ENCODE data around the gene NCS1.

Gene NCS1

DNA sequence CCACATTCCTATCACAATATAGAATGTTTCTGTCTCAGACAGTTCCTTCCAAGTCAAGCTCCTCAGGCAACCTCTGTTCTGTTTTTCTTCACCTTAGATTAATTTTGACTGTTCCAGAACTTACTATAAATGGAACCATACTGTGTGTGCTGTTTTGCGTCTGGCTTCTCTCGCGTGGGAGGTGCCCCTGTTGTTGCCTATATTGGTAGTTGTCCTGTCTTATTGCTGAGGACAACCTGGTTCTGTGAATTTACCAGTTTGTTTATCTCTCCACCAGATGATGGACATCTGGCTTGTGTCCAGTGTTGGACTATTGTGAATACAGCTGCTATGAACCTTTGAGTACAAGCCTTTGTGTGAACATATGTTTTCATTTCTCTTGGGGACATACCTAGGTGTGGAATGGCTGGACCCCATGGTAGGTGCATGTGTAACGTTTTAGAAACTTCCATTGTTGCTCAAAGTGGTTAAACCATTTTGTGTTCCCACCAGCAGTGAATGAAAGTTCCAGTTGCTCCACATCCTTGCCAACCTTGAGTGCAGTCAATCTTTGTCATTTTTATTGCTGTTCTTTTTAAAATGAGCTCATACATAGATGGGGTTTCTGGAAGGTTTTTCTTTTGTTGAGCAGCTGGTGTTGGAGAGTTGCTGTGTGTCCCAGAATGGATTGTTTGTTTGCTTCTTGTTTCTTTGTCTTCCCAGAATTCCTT, 111.5 kb downstream of the NCS1 start:
- no peak for FAIRE-seq
- no peak for DNase-seq (ENCODE audit: insufficient read length)
- TF ChIP-seq POLR2A (IDR thresholded peaks at IDR 0.05; ENCODE audit: low read depth, low read length) = no peak
- no peak for TF ChIP-seq POLR2AphosphoS5 (IDR thresholded peaks at IDR 0.05; ENCODE audit: low read depth, low read length)
- TF ChIP-seq TAF1 (IDR thresholded peaks at IDR 0.05; ENCODE audit: borderline replicate concordance, low read depth, low read length) = no peak

DNA sequence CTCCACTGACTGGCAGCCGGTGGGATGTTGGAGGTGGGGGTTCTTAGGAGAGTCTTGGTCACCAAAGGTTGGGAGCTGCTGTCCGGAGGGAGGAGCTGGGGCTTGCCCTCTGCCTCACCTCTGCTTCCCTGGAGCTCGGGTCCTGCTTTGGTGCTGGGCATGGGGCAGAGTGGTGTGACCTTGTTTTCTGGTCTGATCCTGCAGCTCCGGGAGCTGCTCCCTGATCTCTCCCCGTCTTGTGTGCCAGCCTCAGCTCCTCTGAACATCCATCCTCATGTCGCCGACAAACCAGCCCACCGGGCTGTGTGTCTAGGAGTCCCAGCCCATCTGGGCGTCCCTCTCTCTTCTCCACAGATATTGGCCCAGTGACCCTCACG, 112.0 kb downstream of the NCS1 start:
- no peak for TF ChIP-seq POLR2A (IDR thresholded peaks at IDR 0.05; ENCODE audit: low read depth, low read length)
- no peak for TF ChIP-seq POLR2AphosphoS5 (IDR thresholded peaks at IDR 0.05; ENCODE audit: low read depth, low read length)
- no peak for TF ChIP-seq TAF1 (IDR thresholded peaks at IDR 0.05; ENCODE audit: borderline replicate concordance, low read depth, low read length)
- FAIRE-seq (no peak), DNase-seq (ENCODE audit: insufficient read length) (no peak)

GRCh38 chr9:130284690-130285089, 112.5 kb downstream of the NCS1 start:
- TF ChIP-seq POLR2A (IDR thresholded peaks at IDR 0.05; ENCODE audit: low read depth, low read length) (no peak), TAF1 (IDR thresholded peaks at IDR 0.05; ENCODE audit: borderline replicate concordance, low read depth, low read length) (no peak), POLR2AphosphoS5 (IDR thresholded peaks at IDR 0.05; ENCODE audit: low read depth, low read length) (no peak)
- FAIRE-seq = no peak
- DNase-seq (ENCODE audit: insufficient read length) = no peak

GRCh38 chr9:130285271-130285670, 113.1 kb downstream of the NCS1 start:
- DNase-seq (ENCODE audit: insufficient read length) = no peak
- no peak for FAIRE-seq
- no peak for TF ChIP-seq POLR2A (IDR thresholded peaks at IDR 0.05; ENCODE audit: low read depth, low read length)
- TF ChIP-seq TAF1 (IDR thresholded peaks at IDR 0.05; ENCODE audit: borderline replicate concordance, low read depth, low read length) = no peak
- TF ChIP-seq POLR2AphosphoS5 (IDR thresholded peaks at IDR 0.05; ENCODE audit: low read depth, low read length) = no peak

DNA sequence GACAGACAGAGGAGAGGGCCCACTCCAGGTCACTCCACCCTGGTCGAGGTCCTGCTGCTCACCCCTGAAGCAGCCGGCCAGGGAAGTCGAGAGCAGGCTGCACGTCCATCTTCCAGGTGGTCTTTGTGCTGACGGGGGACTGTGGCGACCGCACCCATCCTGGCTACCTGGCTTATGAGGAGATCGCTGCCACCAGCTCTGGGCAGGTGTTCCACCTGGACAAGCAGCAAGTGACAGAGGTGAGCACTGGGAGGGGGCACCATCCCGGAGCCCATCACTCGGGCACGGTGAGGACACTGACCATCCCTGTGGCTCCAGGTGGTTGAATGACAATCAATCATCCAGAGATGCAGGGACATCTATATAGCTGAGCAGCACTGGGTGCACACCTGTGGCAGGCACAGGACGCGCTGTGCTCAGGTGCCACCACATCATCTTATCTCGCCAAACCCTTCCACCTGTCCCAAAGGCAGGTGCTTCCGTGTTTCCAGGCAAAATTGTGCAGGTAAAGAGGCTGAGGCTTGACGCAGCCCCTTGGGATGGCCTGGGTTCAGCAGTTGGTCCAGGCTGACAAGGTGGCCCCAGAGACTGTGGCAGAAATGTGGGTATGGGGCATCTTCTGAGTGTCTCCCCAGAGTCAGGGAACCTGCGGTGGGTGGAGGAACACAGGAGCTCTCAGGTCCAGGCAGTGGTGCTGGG, 114.0 kb downstream of the NCS1 start:
- no peak for FAIRE-seq

More for the DNA sequence above, 114.0 kb downstream of the NCS1 start:
- TF ChIP-seq POLR2AphosphoS5 (IDR thresholded peaks at IDR 0.05; ENCODE audit: low read depth, low read length) = no peak
- TF ChIP-seq TAF1 (IDR thresholded peaks at IDR 0.05; ENCODE audit: borderline replicate concordance, low read depth, low read length) = no peak
- no peak for TF ChIP-seq POLR2A (IDR thresholded peaks at IDR 0.05; ENCODE audit: low read depth, low read length)
- no peak for DNase-seq (ENCODE audit: insufficient read length)

All from GM12892 (cell line).